AG09319 (cell line): Measurements from ENCODE around the gene PHYHIPL.

Experiments
- DNase-seq: peaks from one replicate; pipeline ENCODE4 v3.0.0-alpha.2; 2010; ENCODE audit warnings: low read depth; ENCODE audit errors: extremely low read depth
- TF ChIP-seq, protein P1 (sequence below): IDR thresholded peaks from 2 replicates; pipeline ENCODE4 v1.5.1; 2011; ENCODE audit warnings: low read depth, mild to moderate bottlenecking, inconsistent platforms, low read length, moderate library complexity

The PHYHIPL gene

DNA sequence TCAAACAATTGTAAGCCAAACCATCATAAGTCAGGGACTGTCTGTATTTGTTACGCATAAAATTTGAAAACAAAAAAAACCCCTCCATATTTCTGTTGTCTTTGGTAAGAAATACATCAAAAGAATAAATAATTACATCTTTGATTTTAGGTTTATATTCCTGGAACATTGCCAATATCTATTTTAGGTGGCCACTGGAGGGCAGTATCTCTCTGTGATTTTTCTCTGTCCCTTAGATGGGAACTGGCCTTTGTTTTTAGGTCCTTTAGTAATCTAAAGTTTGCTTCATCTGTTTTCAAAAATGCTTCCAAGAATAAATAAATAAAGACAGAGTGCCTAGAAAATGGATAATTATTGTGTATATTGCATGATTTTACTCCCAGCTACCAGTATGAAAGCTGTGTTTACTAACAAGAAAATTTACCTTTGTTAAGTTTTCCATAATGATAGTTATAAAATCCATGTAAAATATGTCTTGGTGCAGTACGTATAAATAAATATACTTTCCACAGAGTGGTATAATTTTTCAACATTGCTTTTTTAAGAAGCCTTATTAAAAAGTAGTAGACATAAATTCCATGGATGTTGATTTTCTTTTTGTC is 64.2 kb downstream of the PHYHIPL start:
- TF ChIP-seq, protein P1, sequence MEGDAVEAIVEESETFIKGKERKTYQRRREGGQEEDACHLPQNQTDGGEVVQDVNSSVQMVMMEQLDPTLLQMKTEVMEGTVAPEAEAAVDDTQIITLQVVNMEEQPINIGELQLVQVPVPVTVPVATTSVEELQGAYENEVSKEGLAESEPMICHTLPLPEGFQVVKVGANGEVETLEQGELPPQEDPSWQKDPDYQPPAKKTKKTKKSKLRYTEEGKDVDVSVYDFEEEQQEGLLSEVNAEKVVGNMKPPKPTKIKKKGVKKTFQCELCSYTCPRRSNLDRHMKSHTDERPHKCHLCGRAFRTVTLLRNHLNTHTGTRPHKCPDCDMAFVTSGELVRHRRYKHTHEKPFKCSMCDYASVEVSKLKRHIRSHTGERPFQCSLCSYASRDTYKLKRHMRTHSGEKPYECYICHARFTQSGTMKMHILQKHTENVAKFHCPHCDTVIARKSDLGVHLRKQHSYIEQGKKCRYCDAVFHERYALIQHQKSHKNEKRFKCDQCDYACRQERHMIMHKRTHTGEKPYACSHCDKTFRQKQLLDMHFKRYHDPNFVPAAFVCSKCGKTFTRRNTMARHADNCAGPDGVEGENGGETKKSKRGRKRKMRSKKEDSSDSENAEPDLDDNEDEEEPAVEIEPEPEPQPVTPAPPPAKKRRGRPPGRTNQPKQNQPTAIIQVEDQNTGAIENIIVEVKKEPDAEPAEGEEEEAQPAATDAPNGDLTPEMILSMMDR: peak; percentile 49
- DNase-seq: peak; percentile 22

DNA sequence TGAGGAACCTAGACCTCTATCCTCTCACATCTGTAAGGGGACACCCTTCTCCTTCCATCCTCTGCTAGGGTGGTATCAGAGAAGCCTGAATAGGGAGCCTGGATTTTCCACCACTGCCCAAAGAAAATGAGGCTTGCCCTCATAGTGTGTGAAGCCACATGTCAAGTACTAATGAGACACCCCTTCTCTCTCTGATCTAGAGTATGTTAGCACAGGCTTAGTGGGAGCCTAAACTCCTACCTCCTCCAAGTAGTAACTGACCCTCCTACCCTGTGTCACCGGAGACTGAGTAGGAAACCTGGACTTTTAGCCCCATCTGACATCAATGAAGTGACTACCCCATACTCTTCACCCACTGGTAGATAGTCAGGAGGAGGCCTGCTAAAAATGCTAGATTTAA is 65.6 kb downstream of the PHYHIPL start:
- TF ChIP-seq, protein P1: no peak
- no peak for DNase-seq

DNA sequence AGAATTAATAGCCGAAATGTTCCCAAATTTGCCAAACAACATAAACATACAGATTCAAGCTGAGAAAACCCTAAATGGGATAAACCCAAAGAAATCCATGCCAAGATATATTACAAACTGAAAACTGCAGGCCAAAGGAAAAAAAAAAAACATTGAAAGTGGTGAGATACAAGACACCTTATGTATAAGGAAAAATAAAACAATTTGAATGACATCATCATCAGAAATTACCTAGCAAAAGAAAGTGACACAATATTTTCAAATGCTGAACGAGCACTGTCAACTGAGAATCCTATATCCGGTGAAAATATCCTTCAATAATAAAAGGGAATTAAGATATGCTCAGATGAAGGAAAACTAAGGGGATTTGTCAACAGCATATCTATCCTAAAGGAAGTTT is 66.5 kb downstream of the PHYHIPL start:
- DNase-seq: no peak
- TF ChIP-seq, protein P1: no peak

DNA sequence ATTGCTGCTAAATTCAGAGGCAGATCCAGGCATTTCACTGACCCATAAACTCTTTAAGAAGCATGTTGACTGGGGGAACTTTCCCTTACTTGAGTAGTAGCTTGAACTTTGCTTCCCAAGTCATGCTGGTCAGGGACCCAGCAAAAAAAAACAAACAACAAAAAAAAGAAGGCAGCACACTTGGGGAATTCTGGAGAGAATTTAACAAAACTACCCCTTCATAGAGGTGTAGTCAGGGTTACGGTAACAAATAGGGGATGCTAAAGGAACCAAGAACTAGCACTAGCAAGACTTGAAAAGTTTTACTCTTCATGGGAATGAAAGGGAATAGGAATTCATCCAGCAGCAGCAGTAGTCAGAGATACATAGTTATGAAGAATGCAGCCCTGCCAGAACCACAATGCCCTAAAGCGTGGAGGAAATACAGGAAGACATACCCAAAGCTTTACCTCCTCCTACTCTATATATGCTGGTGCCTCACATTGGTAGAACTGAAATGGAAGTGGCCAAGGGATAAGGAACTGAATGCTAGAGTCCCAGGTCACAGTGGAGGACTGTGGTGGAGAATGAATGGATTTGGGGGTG is 67.3 kb downstream of the PHYHIPL start:
- no peak for DNase-seq
- TF ChIP-seq, protein P1: no peak

DNA sequence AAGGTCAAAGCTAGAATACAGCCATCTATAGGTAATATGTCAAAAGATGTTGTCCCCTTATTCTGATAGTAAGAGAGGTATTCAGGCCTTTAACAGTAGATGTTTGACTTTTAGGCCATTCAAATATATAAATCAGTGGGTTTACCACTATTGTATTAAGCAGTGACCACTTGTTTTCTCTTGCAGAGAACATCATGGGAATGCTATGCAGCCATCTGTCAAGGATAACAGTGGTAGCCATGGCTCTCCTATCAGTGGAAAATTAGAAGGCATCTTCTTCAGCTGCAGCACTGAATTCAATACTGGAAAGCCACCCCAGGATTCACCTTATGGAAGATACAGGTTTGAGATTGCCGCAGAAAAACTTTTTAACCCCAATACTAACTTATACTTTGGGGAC is 68.4 kb downstream of the PHYHIPL start:
- no peak for DNase-seq
- TF ChIP-seq, protein P1: no peak

DNA sequence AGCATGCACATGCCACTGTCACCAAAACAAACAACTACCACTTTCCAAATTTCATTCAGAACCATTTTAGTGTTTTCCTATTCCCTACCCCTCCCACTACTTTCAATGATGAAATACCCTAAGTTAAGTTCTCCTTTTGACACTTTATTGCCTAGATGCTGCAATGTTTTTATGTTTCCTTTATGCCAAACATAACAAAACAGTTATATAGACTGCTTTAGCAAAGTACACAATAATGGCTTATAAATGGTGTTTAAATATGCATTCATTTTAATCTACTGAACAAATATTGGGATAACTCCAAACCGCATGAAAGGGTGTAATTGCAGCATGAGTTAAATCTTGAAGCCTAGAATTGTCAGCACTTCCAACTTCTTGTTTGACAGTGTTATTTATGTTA is 69.2 kb downstream of the PHYHIPL start:
- no peak for DNase-seq
- TF ChIP-seq, protein P1: no peak

DNA sequence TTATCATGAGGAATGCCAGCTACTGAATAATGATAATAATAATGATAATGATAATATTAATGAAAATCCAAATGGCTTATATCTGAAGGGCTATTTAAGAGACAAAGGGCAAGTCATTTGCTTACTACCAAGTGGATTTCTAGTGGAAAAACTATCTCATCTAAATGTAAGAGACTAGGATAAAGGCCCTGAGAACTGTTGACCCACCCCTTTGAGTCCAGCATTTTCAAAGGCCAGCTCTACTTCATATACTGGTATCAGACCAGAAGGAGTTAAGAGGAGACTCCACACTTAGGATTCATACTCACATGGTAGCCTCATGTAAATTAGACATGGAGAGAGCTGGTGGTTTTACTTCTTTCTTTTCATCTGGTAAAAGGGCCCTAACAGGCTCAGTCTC is 76.0 kb downstream of the PHYHIPL start:
- TF ChIP-seq, protein P1: no peak
- no peak for DNase-seq
